Kidney (tissue), 14 donors: ENCODE measurements around the gene GOLGA7B. TPM values are rescaled to one million over a fixed set of nuclear protein-coding genes. Genes with fewer than 3 reads are reported as not detected.

Experiments used
- DNase-seq, 5 donors: peaks; one replicate each; pipeline ENCODE4 v3.0.0-alpha.2; 2013 to 2020
- FAIRE-seq: peaks from 2 replicates; lab custom pipeline; 2012; peaks lifted over from hg19 to GRCh38; lab: Jason Lieb, UNC
- H3K27ac ChIP-seq, 2 donors: one replicate each; pipeline ENCODE4 v1.7.0; 2013; ENCODE audit warnings: low read depth in 2 of 2, low read length in 2 of 2, inconsistent platforms in 1 of 2
- H3K27me3 ChIP-seq: one replicate; pipeline ENCODE4 v1.7.1; 2013; ENCODE audit warnings: low read length, inconsistent platforms; ENCODE audit not compliant: control insufficient read depth, insufficient read depth
- H3K36me3 ChIP-seq, 3 donors: one replicate each; pipeline versions ENCODE4 v1.7.0 to v1.7.1; 2013; ENCODE audit warnings: low read length in 3 of 3, control low read depth in 1 of 3, inconsistent platforms in 1 of 3; ENCODE audit not compliant: insufficient read depth in 3 of 3, control insufficient read depth in 2 of 3
- H3K4me1 ChIP-seq, 3 donors: one replicate each; pipeline versions ENCODE4 v1.7.0 to v1.7.1; 2013; ENCODE audit warnings: low read length in 3 of 3, inconsistent platforms in 1 of 3, low read depth in 1 of 3; ENCODE audit not compliant: control insufficient read depth in 2 of 3, insufficient read depth in 2 of 3
- H3K4me3 ChIP-seq, 3 donors: one replicate each; pipeline versions ENCODE4 v1.7.0 to v1.8.1; 2013; ENCODE audit warnings: low read length in 3 of 3, control low read depth in 1 of 3, inconsistent platforms in 1 of 3
- H3K9ac ChIP-seq, 3 donors: one replicate each; pipeline versions ENCODE4 v1.7.0 to v1.7.1; 2013; ENCODE audit warnings: low read length in 3 of 3, control low read depth in 1 of 3, inconsistent platforms in 1 of 3
- H3K9me3 ChIP-seq, 3 donors: one replicate each; pipeline versions ENCODE4 v1.7.0 to v1.7.1; 2013; ENCODE audit warnings: low read length in 3 of 3, control low read depth in 1 of 3, inconsistent platforms in 1 of 3; ENCODE audit not compliant: control insufficient read depth in 2 of 3, insufficient read depth in 1 of 3
- intact Hi-C: fragments of 100-400 bp; cut with DNase I; formaldehyde crosslinking; loops from one replicate; pipeline ENCODE4 v1.11.1; 2022
- polyA plus RNA-seq: library from polyadenylated mRNA; stranded (reverse); fragments of 350-450 nt; fragmentation: Illumina TruSeq; extraction: RNeasy Lipid Tissue Mini Kit (QIAGEN cat#74804); gene quantifications from one replicate; pipeline ENCODE4 v1.2.3, GENCODE V29; 2014; ENCODE audit warnings: low read depth, low replicate concordance; ENCODE audit not compliant: insufficient read depth
- total RNA-seq: library from RNA; stranded (reverse); fragmentation: NEBNext Ultra II Directional; extraction: Animal tissue kit (Norgen Biotek cat#: 25700); gene quantifications from one replicate; pipeline ENCODE4 v1.2.1, GENCODE V29; 2021
- TF ChIP-seq, protein P1 (sequence below): IDR thresholded peaks from 3 replicates; pipeline ENCODE4 v1.5.1; 2012; ENCODE audit warnings: mild to moderate bottlenecking, moderate library complexity, borderline replicate concordance; ENCODE audit not compliant: insufficient read depth; ENCODE audit errors: extremely low read depth
- donor health status: control.
- donor health status: control.
- donor health status: control.
- donor health status: control.
- donor health status: control.
- donor health status: DM: yes; HTN: yes; CAD: no.
- donor health status: Normal renal cell carcinoma (clear cell type).

The GOLGA7B gene
- total and polyA plus RNA-seq, 2 donors from 2014 or later = 0.50 TPM; not detected in 1

DNA sequence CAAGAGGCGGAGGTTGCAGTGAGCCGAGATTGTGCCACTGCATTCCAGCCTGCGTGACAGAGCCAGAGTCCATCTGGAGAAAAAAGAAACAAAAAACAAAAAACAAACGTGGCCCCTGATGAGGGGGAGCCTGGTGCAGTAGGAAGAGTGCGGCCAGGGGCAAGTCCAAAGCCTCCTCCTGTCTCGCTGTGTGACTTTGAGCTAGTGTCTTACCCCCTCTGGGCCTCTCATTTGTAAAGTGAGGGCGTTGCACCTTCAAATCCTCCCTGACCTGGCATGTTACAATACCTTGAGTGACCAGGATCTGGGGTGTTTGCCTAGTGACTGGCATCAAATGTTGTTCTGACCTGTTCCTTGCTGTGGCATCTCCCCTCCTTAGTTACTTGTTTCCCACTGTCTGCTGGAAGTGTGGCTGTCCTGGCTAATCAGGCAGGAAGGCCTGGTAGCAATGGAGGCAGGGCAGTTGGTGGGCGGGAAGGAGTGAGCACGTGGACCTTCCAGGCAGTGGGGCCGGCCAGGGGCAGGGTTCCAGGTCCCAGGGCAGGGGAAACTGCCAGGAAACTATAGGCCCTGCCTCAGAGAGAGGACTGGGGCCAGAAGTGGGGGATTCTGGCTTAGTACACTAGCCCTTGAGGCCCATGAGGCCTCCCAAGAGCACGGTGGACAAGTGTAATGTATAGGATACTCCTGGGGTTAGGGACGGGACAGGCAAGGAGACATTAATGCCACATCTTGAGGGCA lies 24.5 kb upstream of the GOLGA7B start:
- DNase-seq = no peak
- H3K4me1 ChIP-seq = no peaks in the 10 kb centered on the region
- no peak overlapping the region for H3K9ac ChIP-seq
- no peak for FAIRE-seq
- TF ChIP-seq, protein P1, sequence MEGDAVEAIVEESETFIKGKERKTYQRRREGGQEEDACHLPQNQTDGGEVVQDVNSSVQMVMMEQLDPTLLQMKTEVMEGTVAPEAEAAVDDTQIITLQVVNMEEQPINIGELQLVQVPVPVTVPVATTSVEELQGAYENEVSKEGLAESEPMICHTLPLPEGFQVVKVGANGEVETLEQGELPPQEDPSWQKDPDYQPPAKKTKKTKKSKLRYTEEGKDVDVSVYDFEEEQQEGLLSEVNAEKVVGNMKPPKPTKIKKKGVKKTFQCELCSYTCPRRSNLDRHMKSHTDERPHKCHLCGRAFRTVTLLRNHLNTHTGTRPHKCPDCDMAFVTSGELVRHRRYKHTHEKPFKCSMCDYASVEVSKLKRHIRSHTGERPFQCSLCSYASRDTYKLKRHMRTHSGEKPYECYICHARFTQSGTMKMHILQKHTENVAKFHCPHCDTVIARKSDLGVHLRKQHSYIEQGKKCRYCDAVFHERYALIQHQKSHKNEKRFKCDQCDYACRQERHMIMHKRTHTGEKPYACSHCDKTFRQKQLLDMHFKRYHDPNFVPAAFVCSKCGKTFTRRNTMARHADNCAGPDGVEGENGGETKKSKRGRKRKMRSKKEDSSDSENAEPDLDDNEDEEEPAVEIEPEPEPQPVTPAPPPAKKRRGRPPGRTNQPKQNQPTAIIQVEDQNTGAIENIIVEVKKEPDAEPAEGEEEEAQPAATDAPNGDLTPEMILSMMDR = no peak
- H3K9me3 ChIP-seq = no peaks in the 10 kb centered on the region
- intact Hi-C loops = no loop called here
- no peak overlapping the region for H3K4me3 ChIP-seq
- H3K27ac ChIP-seq = no peak overlapping the region
- no peaks in the 10 kb centered on the region for H3K36me3 ChIP-seq
- no peaks in the 10 kb centered on the region for H3K27me3 ChIP-seq

DNA sequence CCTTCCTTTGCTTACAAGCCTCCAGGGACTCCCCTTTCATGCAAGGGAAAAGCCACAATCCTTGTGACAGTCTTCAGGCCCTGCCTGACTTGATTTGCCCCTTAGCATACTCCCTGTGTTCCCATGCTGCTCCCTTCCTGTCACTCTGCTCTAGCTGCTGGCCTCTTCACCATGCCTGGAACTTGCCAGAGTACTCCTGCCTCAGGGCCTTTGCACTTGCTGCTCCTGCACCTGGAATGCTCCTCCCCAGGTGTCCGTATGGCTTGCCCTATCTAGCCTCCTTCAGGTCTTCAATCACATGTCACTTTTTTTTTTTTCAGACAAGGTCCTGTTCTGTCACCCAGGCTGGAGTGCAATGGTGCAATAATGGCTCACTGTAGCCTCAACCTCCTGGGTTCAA lies 22.8 kb upstream of the GOLGA7B start:
- Histone ChIP-seq H3K27me3 (no peaks in the 10 kb centered on the region), H3K36me3 (no peaks in the 10 kb centered on the region), H3K27ac (no peak overlapping the region), H3K9me3 (no peaks in the 10 kb centered on the region), H3K9ac (no peak overlapping the region), H3K4me3 (no peak overlapping the region), H3K4me1 (no peaks in the 10 kb centered on the region)
- FAIRE-seq = no peak
- no peak for DNase-seq
- TF ChIP-seq, protein P1 = no peak
- intact Hi-C loops = no loop called here

DNA sequence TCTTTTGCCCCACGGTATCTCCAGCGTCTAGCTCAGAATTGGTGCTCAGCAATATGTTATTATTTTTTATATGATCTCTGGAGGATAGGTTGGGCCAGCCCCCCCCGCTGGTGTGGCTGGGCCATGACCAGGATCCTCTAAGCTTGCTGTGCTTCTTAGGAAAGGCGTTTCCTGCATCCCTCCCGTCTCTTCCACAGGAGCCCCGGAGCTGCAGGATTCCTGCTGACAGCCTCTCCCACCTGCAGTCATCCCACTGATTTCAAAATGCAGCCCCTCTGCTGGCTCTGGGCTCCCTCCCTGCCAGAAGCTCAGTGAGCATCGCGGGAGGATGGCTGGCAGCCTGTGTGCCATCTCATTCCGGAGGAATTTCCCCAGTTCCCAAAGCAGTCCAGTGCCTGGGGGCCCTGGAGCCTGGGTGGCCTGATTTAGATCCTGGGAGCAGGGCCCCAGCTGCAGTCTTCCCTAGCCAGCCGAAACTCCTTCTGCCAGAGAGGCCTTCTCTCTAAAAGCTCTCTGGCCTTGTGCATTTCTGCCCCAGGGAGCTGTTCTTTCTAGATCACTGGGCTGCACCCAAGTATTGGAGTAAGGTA lies 21.8 kb upstream of the GOLGA7B start:
- no peak overlapping the region for H3K27ac ChIP-seq
- FAIRE-seq = no peak

More for the DNA sequence above, 21.8 kb upstream of the GOLGA7B start:
- H3K27me3 ChIP-seq = no peaks in the 10 kb centered on the region
- TF ChIP-seq, protein P1 = no peak
- H3K4me3 ChIP-seq = no peak overlapping the region
- intact Hi-C loops = no loop called here
- H3K4me1 ChIP-seq = no peaks in the 10 kb centered on the region
- no peaks in the 10 kb centered on the region for H3K9me3 ChIP-seq
- H3K9ac ChIP-seq = no peak overlapping the region
- H3K36me3 ChIP-seq = no peaks in the 10 kb centered on the region
- DNase-seq = no peak
